GM10847 (cell line): ENCODE data around the gene OR8B3.

ENCODE experiments used
- POLR2A ChIP-seq: IDR thresholded peaks from 2 replicates; pipeline ENCODE4 v1.6.1; 2011; ENCODE audit not compliant: insufficient read length; ENCODE audit errors: extremely low read depth

OR8B3 gene

GRCh38 chr11:124380585-124380984, 18.2 kb downstream of the OR8B3 start:
- TF ChIP-seq POLR2A, result no peak

DNA sequence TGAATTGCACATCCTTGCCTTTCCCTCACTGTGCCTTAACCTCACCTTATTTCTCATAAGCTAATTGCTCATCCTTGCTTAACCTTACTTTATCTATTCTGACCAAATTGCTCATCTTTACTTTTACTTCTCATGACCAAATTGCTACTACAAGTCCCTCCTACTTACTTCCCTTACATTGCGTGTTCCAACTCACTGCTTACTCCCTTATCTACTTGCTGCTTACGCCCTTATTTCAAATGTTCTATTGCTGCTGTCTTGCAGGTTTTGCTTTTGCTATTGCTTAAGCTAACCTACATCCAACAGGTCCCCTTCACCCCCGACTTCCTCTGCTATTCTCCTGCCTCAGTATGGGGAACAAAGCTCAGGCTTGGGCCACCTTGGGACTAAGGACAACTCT, 22.5 kb downstream of the OR8B3 start:
- TF ChIP-seq POLR2A, result no peak

GRCh38 chr11:124359566-124359965, 39.3 kb downstream of the OR8B3 start:
- TF ChIP-seq POLR2A, result no peak

DNA sequence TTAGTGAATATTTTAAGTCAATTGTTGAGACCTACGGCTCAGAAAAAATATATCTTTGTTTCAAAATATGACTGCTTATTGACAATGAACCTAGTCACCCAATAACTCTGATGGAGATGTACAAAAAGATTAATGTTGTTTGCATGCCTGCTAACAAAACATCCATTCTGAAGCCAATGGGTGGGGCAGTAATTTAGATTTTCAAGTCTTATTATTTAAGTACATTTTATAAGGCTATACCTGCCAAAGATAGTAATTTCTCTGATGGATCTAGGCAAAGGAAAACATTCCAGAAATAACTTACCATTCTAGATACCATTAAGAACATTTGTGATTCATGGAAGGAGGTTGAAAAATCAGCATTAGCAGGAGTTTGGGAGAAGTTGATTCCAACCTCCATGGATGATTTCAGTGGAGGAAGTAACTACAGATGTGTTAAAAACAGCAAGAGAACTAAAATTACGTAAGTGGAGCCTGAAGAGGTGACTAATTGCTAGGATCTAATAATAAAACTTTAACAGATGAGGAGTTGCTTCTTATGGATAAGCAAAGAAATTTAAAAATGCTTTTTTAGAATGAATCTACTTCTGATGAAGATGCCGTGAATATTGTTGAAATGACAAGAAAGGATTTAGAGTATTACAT, 52.4 kb downstream of the OR8B3 start:
- no peak for TF ChIP-seq POLR2A
